SU-DHL-6 (cell line): ENCODE data around the gene KNTC1.

Experiments
- CTCF ChIP-seq: fragments of 200-600 bp; sonication (generic); IDR thresholded peaks from one replicate; pipeline ENCODE4 v1.5.1; 2017; ENCODE audit warnings: antibody characterized with exemption, mild to moderate bottlenecking, low read length, moderate library complexity; ENCODE audit not compliant: insufficient read depth, poor library complexity, severe bottlenecking
- EZH2phosphoT487 ChIP-seq: fragments of 200-600 bp; sonication (generic), shearing (Covaris generic); conservative IDR thresholded peaks from 2 replicates; pipeline ENCODE4 v1.6.1; 2018; ENCODE audit warnings: mild to moderate bottlenecking, antibody characterized with exemption, low read length, moderate library complexity, mixed read lengths

DNA sequence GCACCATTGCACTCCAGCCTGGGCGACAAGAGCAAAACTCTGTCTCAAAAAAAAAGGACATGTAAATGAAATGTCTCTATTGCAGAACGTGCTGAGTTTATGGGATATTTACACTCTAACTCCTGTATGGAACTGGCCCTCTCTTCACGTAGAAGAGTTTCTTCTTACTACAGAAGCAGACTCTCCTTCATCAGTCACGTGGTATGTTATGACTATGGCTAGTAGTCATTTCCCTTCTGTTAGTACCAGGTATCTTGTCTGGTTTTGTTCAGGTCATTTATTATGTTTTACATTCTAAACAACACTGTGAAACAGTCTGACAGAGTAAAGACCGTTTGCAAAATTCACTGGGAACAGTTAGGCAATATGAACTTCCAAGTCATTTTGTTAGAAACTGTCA lies 20.3 kb downstream of the KNTC1 start:
- TF ChIP-seq CTCF (no peak), EZH2phosphoT487 (no peak)
